Vagina (tissue), 2 donors: ENCODE results near the gene PPP4R3B.

Source experiments
- POLR2A ChIP-seq, 2 donors: fragments of 450-650 bp; IDR thresholded peaks; one replicate each; pipeline ENCODE4 v1.6.1; 2017; ENCODE audit warnings: antibody characterized with exemption in 2 of 2, mild to moderate bottlenecking in 2 of 2, moderate library complexity in 2 of 2
- TF ChIP-seq, protein P1 (sequence below), 3 experiments: fragments of 450-650 bp in 2 of 3; fragments of 200-600 bp in 1 of 3; sonication (generic) in 1 of 3; IDR thresholded peaks; one replicate each; pipeline ENCODE4 v1.5.1; 2017 to 2019; ENCODE audit warnings: antibody characterized with exemption in 3 of 3, mild to moderate bottlenecking in 2 of 3, moderate library complexity in 2 of 3

- TF ChIP-seq, protein P1, sequence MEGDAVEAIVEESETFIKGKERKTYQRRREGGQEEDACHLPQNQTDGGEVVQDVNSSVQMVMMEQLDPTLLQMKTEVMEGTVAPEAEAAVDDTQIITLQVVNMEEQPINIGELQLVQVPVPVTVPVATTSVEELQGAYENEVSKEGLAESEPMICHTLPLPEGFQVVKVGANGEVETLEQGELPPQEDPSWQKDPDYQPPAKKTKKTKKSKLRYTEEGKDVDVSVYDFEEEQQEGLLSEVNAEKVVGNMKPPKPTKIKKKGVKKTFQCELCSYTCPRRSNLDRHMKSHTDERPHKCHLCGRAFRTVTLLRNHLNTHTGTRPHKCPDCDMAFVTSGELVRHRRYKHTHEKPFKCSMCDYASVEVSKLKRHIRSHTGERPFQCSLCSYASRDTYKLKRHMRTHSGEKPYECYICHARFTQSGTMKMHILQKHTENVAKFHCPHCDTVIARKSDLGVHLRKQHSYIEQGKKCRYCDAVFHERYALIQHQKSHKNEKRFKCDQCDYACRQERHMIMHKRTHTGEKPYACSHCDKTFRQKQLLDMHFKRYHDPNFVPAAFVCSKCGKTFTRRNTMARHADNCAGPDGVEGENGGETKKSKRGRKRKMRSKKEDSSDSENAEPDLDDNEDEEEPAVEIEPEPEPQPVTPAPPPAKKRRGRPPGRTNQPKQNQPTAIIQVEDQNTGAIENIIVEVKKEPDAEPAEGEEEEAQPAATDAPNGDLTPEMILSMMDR (IDR thresholded peaks at IDR 0.05): no peak
- no peak for TF ChIP-seq POLR2A (IDR thresholded peaks at IDR 0.05)
Measured at GRCh38 chr2:55555977-55556376, 61.4 kb downstream of the PPP4R3B start.
